Endometrial microvascular endothelial cells (primary cell): ENCODE data around the gene GRIFIN. TPM values are rescaled to one million over a fixed set of nuclear protein-coding genes. Genes with fewer than 3 reads are reported as not detected.

ENCODE experiments used
- total RNA-seq: library from RNA; depleted of rRNA; stranded (reverse); fragments of >200 nt; gene quantifications from one replicate; pipeline ENCODE4 v1.2.3, GENCODE V29; 2015; ENCODE audit errors: inconsistent ontology term

GRIFIN gene
- total RNA-seq, 1 donor from 2014 or later: not detected

Other genes starting within 250 kb of the GRIFIN start
- 44.7 TPM for gene MAD1L1, start 243.5 kb downstream of the GRIFIN start, total RNA-seq
- gene MRM2, start 234.2 kb downstream of the GRIFIN start, total RNA-seq: 30.4 TPM
- 18.6 TPM for gene NUDT1, start 234.2 kb downstream of the GRIFIN start, total RNA-seq
- 23.9 TPM for gene SNX8, start 162.0 kb downstream of the GRIFIN start, total RNA-seq
- 228 TPM for gene EIF3B, start 121.6 kb downstream of the GRIFIN start, total RNA-seq
- 11.9 TPM for gene CHST12, start 72.8 kb downstream of the GRIFIN start, total RNA-seq
- gene LFNG, start 43.4 kb upstream of the GRIFIN start, total RNA-seq: 2.5 TPM
- gene BRAT1, start 79.1 kb upstream of the GRIFIN start, total RNA-seq: 48.5 TPM
- 17.4 TPM for gene IQCE, start 82.6 kb upstream of the GRIFIN start, total RNA-seq
- 98.6 TPM for gene TTYH3, start 155.6 kb upstream of the GRIFIN start, total RNA-seq
- not detected for gene AMZ1, start 211.8 kb upstream of the GRIFIN start, total RNA-seq